Epidermal melanocyte (primary cell): ENCODE results near the gene ZNF441.
"Not testable (repeated sequence)": the region's sequence is repeated elsewhere in the genome, so short reads cannot be mapped to it uniquely, and the experiment has no call there.

Experiments
- DNase-seq: peaks from one replicate; pipeline ENCODE4 v3.0.0; 2011; ENCODE audit warnings: low spot score; ENCODE audit not compliant: insufficient read length

ZNF441 gene

GRCh38 chr19:11766597-11767591 is at the start of gene ZNF441:
TSS of gene ZNF441 (plus strand) at chr19:11767000. CDS start at chr19:11767194, 194 bp downstream.
- DNase-seq, result peak; percentile 94

DNA sequence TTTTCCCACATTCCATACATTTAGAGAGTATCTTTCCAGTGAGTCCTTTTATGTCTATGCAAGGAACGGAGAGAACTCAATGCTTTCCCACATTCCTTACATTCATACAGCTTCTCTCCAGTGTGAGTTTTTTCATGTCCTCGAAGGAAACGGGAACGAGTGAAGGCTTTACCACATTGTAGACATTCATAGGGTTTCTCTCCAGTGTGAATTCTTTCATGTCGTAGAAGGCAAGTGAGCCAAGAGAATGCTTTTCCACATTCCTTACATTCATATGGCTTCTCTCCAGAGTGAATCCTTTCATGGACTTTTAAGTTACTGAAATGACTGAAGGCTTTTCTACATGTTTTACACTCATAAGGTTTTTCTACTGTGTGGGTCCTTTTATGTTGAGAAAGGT is 45.1 kb upstream of the ZNF441 start:
- no peak for DNase-seq

DNA sequence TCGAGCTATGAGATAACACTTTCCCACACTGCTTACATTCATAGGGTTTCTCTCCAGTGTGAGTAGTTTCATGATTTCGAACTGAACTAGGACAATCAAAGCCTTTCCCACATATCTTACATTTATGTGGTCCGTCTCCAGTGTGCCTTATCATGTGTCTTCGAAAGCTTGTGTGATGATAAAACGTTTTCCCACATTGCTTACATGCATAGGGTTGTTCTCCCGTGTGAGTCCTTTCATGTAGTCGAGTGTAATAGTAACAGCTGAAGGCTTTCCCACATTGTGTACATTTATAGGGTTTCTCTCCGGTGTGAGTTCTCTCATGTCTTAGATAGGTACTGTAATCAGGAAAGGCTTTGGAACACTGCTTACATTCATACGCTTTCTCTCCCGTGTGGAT is 44.4 kb upstream of the ZNF441 start:
- DNase-seq, result no peak

DNA sequence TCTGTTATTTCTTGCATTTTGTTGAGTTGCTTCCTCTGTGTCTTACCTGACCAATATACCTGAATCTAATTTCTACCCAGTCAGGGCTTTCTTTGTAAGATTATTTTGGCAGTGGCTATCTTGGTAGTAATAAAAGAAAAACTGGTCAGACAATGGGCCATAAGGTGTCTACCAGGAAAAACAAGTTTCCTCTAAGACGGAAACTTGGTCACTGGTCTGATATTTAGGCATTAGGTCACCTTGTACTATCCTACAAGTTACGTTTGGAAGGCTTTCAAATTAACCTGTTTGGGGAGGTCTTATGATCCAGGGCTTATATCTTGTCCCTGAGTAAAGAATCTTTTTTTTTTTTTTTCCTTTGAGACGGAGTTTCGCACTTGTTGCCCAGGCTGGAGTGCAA is 37.2 kb upstream of the ZNF441 start:
- no peak for DNase-seq

DNA sequence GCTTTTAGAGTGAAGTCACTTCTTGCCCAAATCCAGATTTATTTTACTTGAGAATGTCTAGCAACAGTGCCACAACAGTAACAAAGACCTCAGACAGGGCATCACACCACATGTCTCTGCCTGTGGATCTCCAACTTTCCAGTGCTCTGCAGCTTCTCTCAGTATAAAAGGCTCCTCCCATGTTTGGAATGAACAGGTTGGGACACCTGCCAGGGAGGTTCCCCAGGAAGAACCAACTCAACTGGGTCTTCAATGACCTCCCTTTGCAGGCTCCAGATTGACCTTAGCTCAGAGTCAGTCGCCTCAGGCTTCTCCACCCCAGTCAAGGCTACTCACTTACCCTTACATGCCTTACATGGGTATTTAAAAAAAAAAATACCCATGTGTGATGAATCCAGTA is 31.4 kb upstream of the ZNF441 start:
- DNase-seq, result no peak

- DNase-seq, result no peak
Measured at GRCh38 chr19:11736696-11737095, 30.1 kb upstream of the ZNF441 start.

GRCh38 chr19:11737964-11738745 is 28.6 kb upstream of the ZNF441 start:
- DNase-seq, result no peak

GRCh38 chr19:11738746-11739620 is 27.8 kb upstream of the ZNF441 start, which contains the start of gene ZNF823:
TSS of gene ZNF823 (minus strand) at chr19:11738946. CDS start at chr19:11738819, 127 bp downstream.
- peak; percentile 91 for DNase-seq

GRCh38 chr19:11745869-11746268 is 20.9 kb upstream of the ZNF441 start:
- no peak for DNase-seq

- DNase-seq, result no peak
Measured at GRCh38 chr19:11747277-11747676, 19.5 kb upstream of the ZNF441 start.

GRCh38 chr19:11749751-11750150 is 17.0 kb upstream of the ZNF441 start:
- DNase-seq, result no peak

GRCh38 chr19:11752244-11752736 is 14.5 kb upstream of the ZNF441 start:
- DNase-seq, result no peak

DNA sequence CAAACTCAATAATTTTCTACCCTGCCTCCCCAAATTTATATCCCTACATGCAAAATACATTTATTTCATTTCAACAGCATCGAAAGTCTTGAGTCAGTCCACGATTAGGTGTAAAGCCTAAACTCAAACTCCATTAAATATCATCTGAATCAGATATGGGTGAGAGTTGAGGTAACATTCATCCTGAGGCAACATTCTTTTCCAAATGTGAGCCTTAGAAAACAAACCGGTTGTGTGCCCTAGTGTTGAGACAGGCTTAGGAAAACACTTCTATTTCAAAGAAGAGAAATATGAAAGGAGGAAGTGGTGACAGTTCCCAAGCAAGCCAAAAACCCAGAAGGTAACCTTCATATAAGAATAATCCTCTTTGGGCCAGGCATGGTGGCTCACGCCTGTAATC is 12.1 kb upstream of the ZNF441 start:
- DNase-seq, result no peak

- no peak for DNase-seq
Measured at GRCh38 chr19:11756965-11757364, 9.8 kb upstream of the ZNF441 start.

GRCh38 chr19:11759805-11760204 is 7.0 kb upstream of the ZNF441 start:
- no peak for DNase-seq

GRCh38 chr19:11763117-11763516 is 3.7 kb upstream of the ZNF441 start:
- DNase-seq, result no peak

DNA sequence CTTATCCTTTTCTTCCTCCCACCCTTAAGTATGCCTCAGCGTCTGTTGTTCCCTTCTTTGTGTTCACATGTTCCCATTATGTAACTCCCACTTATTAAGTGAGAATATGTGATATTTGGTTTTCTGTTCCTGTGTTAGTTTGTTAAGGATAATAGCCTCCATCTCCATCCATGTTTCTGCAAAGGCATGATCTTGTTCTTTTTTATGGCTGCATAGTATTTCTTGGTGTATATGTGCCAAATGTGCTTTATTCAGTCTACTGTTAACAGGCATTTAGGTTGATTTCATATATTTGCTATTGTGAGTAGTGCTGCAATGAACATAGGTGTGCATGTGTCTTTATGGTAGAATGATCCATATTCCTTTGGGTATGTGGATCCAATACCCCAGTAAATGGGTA is 3.2 kb upstream of the ZNF441 start:
- no peak for DNase-seq

GRCh38 chr19:11767633-11768133 is 883 bp downstream of the ZNF441 start:
- DNase-seq, result no peak

DNA sequence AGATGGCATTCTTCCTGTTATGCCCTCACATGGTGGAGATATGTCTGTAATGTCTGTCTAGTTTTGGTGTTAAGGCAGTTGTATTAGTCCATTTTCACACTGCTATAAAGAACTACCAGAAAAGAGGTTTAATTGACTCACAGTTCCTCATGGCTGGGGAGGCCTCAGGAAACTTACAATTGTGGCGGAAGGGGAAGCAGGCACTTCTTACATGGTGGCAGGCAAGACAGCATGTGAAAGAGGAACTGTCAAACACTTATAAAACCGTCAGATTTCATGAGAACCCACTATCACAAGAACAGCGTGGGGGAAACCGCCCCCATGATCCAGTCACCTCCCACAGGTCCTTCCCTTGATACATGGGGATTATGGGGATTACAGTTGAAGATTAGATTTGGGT is 3.2 kb downstream of the ZNF441 start:
- DNase-seq, result no peak

- not testable (repeated sequence) for DNase-seq
Measured at GRCh38 chr19:11771520-11771919, 4.7 kb downstream of the ZNF441 start.

DNA sequence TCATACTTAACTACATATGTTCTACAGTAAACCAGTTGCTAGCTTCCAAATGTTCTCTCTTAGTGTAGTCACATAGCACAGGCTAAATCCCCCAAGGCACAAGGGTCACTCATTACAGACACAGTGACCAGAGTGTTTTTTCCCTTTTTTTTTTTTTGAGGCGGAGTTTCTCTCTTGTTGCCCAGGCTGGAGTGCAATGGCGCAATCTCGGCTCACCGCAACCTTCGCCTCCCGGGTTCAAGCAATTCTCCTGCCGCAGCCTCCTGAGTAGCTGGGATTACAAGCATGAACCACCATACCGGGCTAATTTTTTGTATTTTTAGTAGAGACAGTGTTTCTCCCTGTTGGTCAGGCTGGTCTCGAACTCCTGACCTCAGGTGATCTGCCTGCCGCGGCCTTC is 9.9 kb downstream of the ZNF441 start:
- DNase-seq, result not testable (repeated sequence)
